CD14-positive monocyte (primary cell): ENCODE data around the gene GRK1. TPM values are rescaled to one million over a fixed set of nuclear protein-coding genes. Genes with fewer than 3 reads are reported as not detected.

Source experiments
- DNase-seq, 3 donors: peaks; one replicate each; pipeline ENCODE4 v3.0.0-alpha.2; 2011 to 2022
- H2AFZ ChIP-seq: 2 replicates; pipeline ENCODE4 v1.6.0; 2012; ENCODE audit warnings: mild to moderate bottlenecking, low read depth, low read length, inconsistent platforms; ENCODE audit not compliant: insufficient read depth, poor library complexity, severe bottlenecking
- H3K27ac ChIP-seq, 2 donors: 1 replicate in 1 of 2; 2 replicates in 1 of 2; pipeline ENCODE4 v1.5.1; 2012 to 2013; ENCODE audit warnings: low read length in 2 of 2, control low read depth in 1 of 2, inconsistent platforms in 1 of 2, low read depth in 1 of 2, mild to moderate bottlenecking in 1 of 2
- H3K27me3 ChIP-seq, 2 donors: one replicate each; pipeline versions ENCODE4 v1.6.0 to v1.6.1; 2011 to 2013; ENCODE audit warnings: low read length in 2 of 2; ENCODE audit not compliant: control insufficient read depth in 2 of 2, insufficient read depth in 2 of 2
- H3K36me3 ChIP-seq, 2 donors: replicated peaks in 1 of 2; 1 replicate in 1 of 2; 2 replicates in 1 of 2; pipeline versions ENCODE4 v1.5.1 to v1.6.1; 2012 to 2013; ENCODE audit warnings: low read length in 2 of 2, control low read depth in 1 of 2, inconsistent platforms in 1 of 2, mild to moderate bottlenecking in 1 of 2; ENCODE audit not compliant: insufficient read depth in 2 of 2, control insufficient read depth in 1 of 2
- H3K4me1 ChIP-seq, 2 donors: 1 replicate in 1 of 2; 2 replicates in 1 of 2; pipeline versions ENCODE4 v1.5.1 to v1.6.1; 2012 to 2013; ENCODE audit warnings: low read length in 2 of 2, control low read depth in 1 of 2, inconsistent platforms in 1 of 2, mild to moderate bottlenecking in 1 of 2, moderate library complexity in 1 of 2; ENCODE audit not compliant: insufficient read depth in 2 of 2, control insufficient read depth in 1 of 2
- H3K4me2 ChIP-seq: replicated peaks from 2 replicates; pipeline ENCODE3; 2012; ENCODE audit warnings: low read length, moderate library complexity, mild to moderate bottlenecking; ENCODE audit not compliant: poor library complexity, severe bottlenecking; ENCODE audit errors: extremely low read depth
- H3K4me3 ChIP-seq, 3 experiments: fragments of 200-600 bp in 1 of 3; sonication (generic) in 1 of 3; replicated peaks in 1 of 3; 1 replicate in 2 of 3; 2 replicates in 1 of 3; pipeline ENCODE4 v1.5.1; 2011 to 2013; ENCODE audit warnings: low read length in 3 of 3, mild to moderate bottlenecking in 3 of 3, control low read depth in 2 of 3, low read depth in 2 of 3, inconsistent platforms in 1 of 3, moderate library complexity in 1 of 3
- H3K79me2 ChIP-seq: 2 replicates; pipeline ENCODE4 v1.6.0; 2012; ENCODE audit warnings: mild to moderate bottlenecking, control low read depth, inconsistent platforms, low read length, moderate library complexity; ENCODE audit not compliant: insufficient read depth
- H3K9ac ChIP-seq: 2 replicates; pipeline ENCODE4 v1.6.0; 2017; ENCODE audit warnings: low read length, mild to moderate bottlenecking; ENCODE audit not compliant: insufficient read depth, poor library complexity, severe bottlenecking
- H3K9me3 ChIP-seq, 2 donors: replicated peaks in 1 of 2; 1 replicate in 1 of 2; 2 replicates in 1 of 2; pipeline versions ENCODE4 v1.5.1 to v1.6.1; 2012 to 2013; ENCODE audit warnings: low read length in 2 of 2, control low read depth in 1 of 2; ENCODE audit not compliant: control insufficient read depth in 1 of 2, insufficient read depth in 1 of 2
- H4K20me1 ChIP-seq: 2 replicates; pipeline ENCODE4 v1.6.0; 2012; ENCODE audit warnings: mild to moderate bottlenecking, low read length, control low read depth, moderate library complexity; ENCODE audit not compliant: insufficient read depth
- H3K27ac Mint-ChIP-seq, 7 donors: one replicate each; pipeline ENCODE4 v1.8.0; 2020; ENCODE audit warnings: mild to moderate bottlenecking in 7 of 7, mixed read lengths in 7 of 7, moderate library complexity in 6 of 7, inconsistent platforms in 2 of 7
- H3K27me3 Mint-ChIP-seq, 3 donors: one replicate each; pipeline ENCODE4 v1.8.0; 2021 to 2022; ENCODE audit warnings: low read depth in 3 of 3, mild to moderate bottlenecking in 3 of 3, mixed read lengths in 3 of 3, moderate library complexity in 3 of 3, inconsistent platforms in 1 of 3
- H3K36me3 Mint-ChIP-seq, 2 donors: one replicate each; pipeline ENCODE4 v1.8.0; 2020; ENCODE audit warnings: mixed read lengths in 2 of 2, inconsistent platforms in 1 of 2, mild to moderate bottlenecking in 1 of 2
- H3K4me1 Mint-ChIP-seq: one replicate; pipeline ENCODE4 v1.8.0; 2020; ENCODE audit warnings: mild to moderate bottlenecking, mixed read lengths
- H3K4me3 Mint-ChIP-seq, 2 donors: one replicate each; pipeline ENCODE4 v1.8.0; 2020; ENCODE audit warnings: mild to moderate bottlenecking in 2 of 2, mixed read lengths in 2 of 2, moderate library complexity in 1 of 2
- H3K9me3 Mint-ChIP-seq, 7 donors: one replicate each; pipeline ENCODE4 v1.8.0; 2020 to 2022; ENCODE audit warnings: mixed read lengths in 7 of 7, mild to moderate bottlenecking in 6 of 7, moderate library complexity in 6 of 7, inconsistent platforms in 2 of 7
- WGBS: methylation state at CpG from one replicate; pipeline ENCODE4 v1.1.5; 2013; ENCODE audit warnings: missing lambda C conversion rate; ENCODE audit not compliant: insufficient coverage; 5-methylcytosine and 5-hydroxymethylcytosine counted together
- intact Hi-C, 2 donors: fragments of 100-400 bp; cut with micrococcal nuclease; formaldehyde crosslinking; loops; one replicate each; pipeline versions ENCODE4 v1.15.0 to v1.15.1; 2023
- polyA plus RNA-seq, 3 donors: library from polyadenylated mRNA; depleted of rRNA in 1 of 3; unstranded in 2 of 3; stranded (reverse) in 1 of 3; fragments of 300-500 nt in 2 of 3; fragments of >200 nt in 1 of 3; fragmentation: Illumina TruSeq in 2 of 3; gene quantifications; 1 replicate in 2 of 3; 2 replicates in 1 of 3; pipeline ENCODE4 v1.2.3, GENCODE V29; 2012 to 2021
- TF ChIP-seq, protein P1 (sequence below): fragments of 200-600 bp; IDR thresholded peaks from one replicate; pipeline ENCODE4 v1.8.0; 2022; ENCODE audit warnings: antibody characterized with exemption, mild to moderate bottlenecking

Gene GRK1
- polyA plus RNA-seq, 3 donors, result not detected

DNA sequence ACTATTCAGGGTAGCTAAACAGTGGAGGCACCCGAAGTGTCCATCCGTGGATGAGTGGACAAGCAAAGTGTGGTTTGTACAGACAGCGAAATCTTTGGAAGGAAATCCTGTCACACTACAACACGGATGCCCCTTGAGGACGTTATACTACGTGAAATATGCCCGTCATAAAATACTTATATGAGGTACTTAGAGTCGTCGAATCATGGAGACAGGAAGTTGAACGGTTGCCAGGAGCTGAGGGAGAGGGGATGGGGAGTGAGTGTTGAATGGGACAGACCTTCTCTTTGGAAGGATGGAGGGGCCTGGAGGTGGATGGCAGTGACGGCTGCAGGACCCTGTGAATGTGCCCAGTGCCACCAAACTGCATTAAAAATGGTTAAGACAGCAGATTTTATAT lies 20.6 kb upstream of the GRK1 start:
- Histone ChIP-seq H3K79me2 (no peaks in the 10 kb centered on the region), H3K36me3 (peaks cover 7 to 13% of the 10 kb centered on the region in 2 donors), H2AFZ (no peak overlapping the region), H3K27me3 (no peaks in the 10 kb centered on the region), H3K9me3 (peaks cover 34 to 39% of the 10 kb centered on the region in 2 donors), H3K4me1 (no peaks in the 10 kb centered on the region), H4K20me1 (no peaks in the 10 kb centered on the region), H3K4me3 (no peak overlapping the region), H3K9ac (no peak overlapping the region), H3K27ac (no peak overlapping the region), H3K4me2 (no peak overlapping the region)
- no peak for DNase-seq
- Mint-ChIP-seq H3K4me1 (peaks cover 7% of the 10 kb centered on the region), H3K36me3 (peaks cover 12 to 15% of the 10 kb centered on the region in 2 donors), H3K27me3 (peaks cover 4 to 11% (median 6%) of the 10 kb centered on the region in 3 donors), H3K9me3 (peaks cover 29 to 59% (median 53%) of the 10 kb centered on the region in 7 donors), H3K27ac (no peak overlapping the region), H3K4me3 (peak overlapping the region in 1 of 2 donors; percentile 28)
- TF ChIP-seq, protein P1, sequence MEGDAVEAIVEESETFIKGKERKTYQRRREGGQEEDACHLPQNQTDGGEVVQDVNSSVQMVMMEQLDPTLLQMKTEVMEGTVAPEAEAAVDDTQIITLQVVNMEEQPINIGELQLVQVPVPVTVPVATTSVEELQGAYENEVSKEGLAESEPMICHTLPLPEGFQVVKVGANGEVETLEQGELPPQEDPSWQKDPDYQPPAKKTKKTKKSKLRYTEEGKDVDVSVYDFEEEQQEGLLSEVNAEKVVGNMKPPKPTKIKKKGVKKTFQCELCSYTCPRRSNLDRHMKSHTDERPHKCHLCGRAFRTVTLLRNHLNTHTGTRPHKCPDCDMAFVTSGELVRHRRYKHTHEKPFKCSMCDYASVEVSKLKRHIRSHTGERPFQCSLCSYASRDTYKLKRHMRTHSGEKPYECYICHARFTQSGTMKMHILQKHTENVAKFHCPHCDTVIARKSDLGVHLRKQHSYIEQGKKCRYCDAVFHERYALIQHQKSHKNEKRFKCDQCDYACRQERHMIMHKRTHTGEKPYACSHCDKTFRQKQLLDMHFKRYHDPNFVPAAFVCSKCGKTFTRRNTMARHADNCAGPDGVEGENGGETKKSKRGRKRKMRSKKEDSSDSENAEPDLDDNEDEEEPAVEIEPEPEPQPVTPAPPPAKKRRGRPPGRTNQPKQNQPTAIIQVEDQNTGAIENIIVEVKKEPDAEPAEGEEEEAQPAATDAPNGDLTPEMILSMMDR, result no peak
- intact Hi-C loops, result no loop called here
- WGBS, result 21% methylated on average over 6 of the region's 11 CpGs

DNA sequence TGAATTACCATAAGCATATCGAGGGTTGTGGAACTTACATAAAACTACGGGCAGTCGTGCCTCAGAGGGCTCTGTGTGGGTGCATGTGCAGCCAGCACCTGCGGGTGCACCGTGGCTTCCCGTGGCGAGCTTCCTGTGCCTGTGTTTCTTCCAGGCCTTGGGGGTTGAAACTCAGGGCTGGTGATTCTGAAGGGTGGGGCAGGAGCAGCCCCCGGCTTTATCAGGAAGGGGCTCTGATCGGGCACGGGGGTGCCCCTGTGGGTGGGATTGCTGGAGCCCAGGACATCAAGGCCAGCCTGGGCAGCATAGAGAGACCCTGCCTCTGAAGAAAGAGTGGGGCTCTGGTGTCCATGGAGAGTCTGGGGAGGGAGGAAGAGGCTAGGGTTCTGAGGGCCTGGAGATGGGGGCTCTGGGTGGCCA lies 20.1 kb upstream of the GRK1 start:
- H4K20me1 ChIP-seq, result no peaks in the 10 kb centered on the region
- Mint-ChIP-seq H3K4me3 (no peak overlapping the region), H3K36me3 (peaks cover 6 to 9% of the 10 kb centered on the region in 2 donors), H3K4me1 (peaks cover 7% of the 10 kb centered on the region), H3K27ac (no peak overlapping the region), H3K9me3 (peaks cover 25 to 53% (median 47%) of the 10 kb centered on the region in 7 donors), H3K27me3 (peaks cover 4 to 11% (median 6%) of the 10 kb centered on the region in 3 donors)
- intact Hi-C loops, result no loop called here
- no peak for DNase-seq
- H3K4me2 ChIP-seq, result no peak overlapping the region
- H3K9ac ChIP-seq, result no peak overlapping the region
- H2AFZ ChIP-seq, result no peak overlapping the region
- no peaks in the 10 kb centered on the region for H3K79me2 ChIP-seq
- peaks cover 2 to 7% of the 10 kb centered on the region in 2 donors for H3K36me3 ChIP-seq
- no peaks in the 10 kb centered on the region for H3K4me1 ChIP-seq
- no peaks in the 10 kb centered on the region for H3K27me3 ChIP-seq
- whole genome bisulfite sequencing, result 45% methylated on average over 10 of the region's 10 CpGs
- TF ChIP-seq, protein P1, result no peak
- H3K9me3 ChIP-seq, result peaks cover 29 to 34% of the 10 kb centered on the region in 2 donors
- no peak overlapping the region for H3K4me3 ChIP-seq
- H3K27ac ChIP-seq, result no peak overlapping the region
